ENCODE data around the gene IL31. TPM values are rescaled to one million over a fixed set of nuclear protein-coding genes. Genes with fewer than 3 reads are reported as not detected.
"Not testable (repeated sequence)": the region's sequence is repeated elsewhere in the genome, so short reads cannot be mapped to it uniquely, and the experiment has no call there.

IL31 gene
- polyA plus RNA-seq (2012; ENCODE audit: insufficient read depth, insufficient read length) = not detected

- no peak for DNase-seq (ENCODE audit: low read depth, low spot score)
- H3K4me3 ChIP-seq (ENCODE audit: low read length) = no peak within 1 kb of the TSS
These were observed at the start of gene IL31 for GRCh38 chr12:122174155-122174845. Gene IL31 (minus strand): TSS chr12:122174221. CDS start chr12:122174172, 49 bp downstream.

GRCh38 chr12:122216445-122216844 is 42.4 kb upstream of the IL31 start:
- H3K4me3 ChIP-seq (ENCODE audit: low read length) = no peak overlapping the region
- no peak for DNase-seq (ENCODE audit: low read depth, low spot score)

GRCh38 chr12:122215771-122216170 is 41.8 kb upstream of the IL31 start:
- no peak for DNase-seq (ENCODE audit: low read depth, low spot score)
- no peak overlapping the region for H3K4me3 ChIP-seq (ENCODE audit: low read length)

- DNase-seq (ENCODE audit: low read depth, low spot score) = no peak
These were observed 34.2 kb upstream of the IL31 start for GRCh38 chr12:122208073-122208820.

GRCh38 chr12:122207391-122207790 is 33.4 kb upstream of the IL31 start:
- DNase-seq (ENCODE audit: low read depth, low spot score) = no peak
- H3K4me3 ChIP-seq (ENCODE audit: low read length) = no peak overlapping the region

More at GRCh38 chr12:122208073-122208820, 34.2 kb upstream of the IL31 start:
- no peak overlapping the region for H3K4me3 ChIP-seq (ENCODE audit: low read length)

GRCh38 chr12:122206976-122207375 is 33.0 kb upstream of the IL31 start:
- no peak overlapping the region for H3K4me3 ChIP-seq (ENCODE audit: low read length)
- DNase-seq (ENCODE audit: low read depth, low spot score) = no peak

- DNase-seq (ENCODE audit: low read depth, low spot score) = no peak
- no peak overlapping the region for H3K4me3 ChIP-seq (ENCODE audit: low read length)
These were observed 32.3 kb upstream of the IL31 start for GRCh38 chr12:122206111-122206881.

GRCh38 chr12:122205053-122205925 is 31.3 kb upstream of the IL31 start:
- DNase-seq (ENCODE audit: low read depth, low spot score) = no peak
- no peak overlapping the region for H3K4me3 ChIP-seq (ENCODE audit: low read length)

GRCh38 chr12:122204167-122205052 is 30.4 kb upstream of the IL31 start:
- no peak overlapping the region for H3K4me3 ChIP-seq (ENCODE audit: low read length)
- no peak for DNase-seq (ENCODE audit: low read depth, low spot score)

GRCh38 chr12:122203301-122204166 is 29.5 kb upstream of the IL31 start, which contains the start of gene B3GNT4:
Gene B3GNT4 (plus strand): TSS chr12:122203709. CDS start chr12:122204619, 910 bp downstream.
- H3K4me3 ChIP-seq (ENCODE audit: low read length) = peak within 1 kb of the TSS; percentile 49
- no peak for DNase-seq (ENCODE audit: low read depth, low spot score)

GRCh38 chr12:122202811-122203210 is 28.8 kb upstream of the IL31 start:
- DNase-seq (ENCODE audit: low read depth, low spot score) = not testable (repeated sequence)
- peak overlapping the region; percentile 49 for H3K4me3 ChIP-seq (ENCODE audit: low read length)

GRCh38 chr12:122202017-122202416 is 28.0 kb upstream of the IL31 start:
- no peak for DNase-seq (ENCODE audit: low read depth, low spot score)
- H3K4me3 ChIP-seq (ENCODE audit: low read length) = no peak overlapping the region

- DNase-seq (ENCODE audit: low read depth, low spot score) = no peak
- H3K4me3 ChIP-seq (ENCODE audit: low read length) = no peak overlapping the region
These were observed 27.4 kb upstream of the IL31 start for GRCh38 chr12:122201381-122201780.

GRCh38 chr12:122200541-122201175 is 26.6 kb upstream of the IL31 start:
- H3K4me3 ChIP-seq (ENCODE audit: low read length) = no peak overlapping the region
- DNase-seq (ENCODE audit: low read depth, low spot score) = no peak

GRCh38 chr12:122199484-122200355 is 25.7 kb upstream of the IL31 start:
- DNase-seq (ENCODE audit: low read depth, low spot score) = no peak
- H3K4me3 ChIP-seq (ENCODE audit: low read length) = no peak overlapping the region

- H3K4me3 ChIP-seq (ENCODE audit: low read length) = no peak overlapping the region
- DNase-seq (ENCODE audit: low read depth, low spot score) = no peak
These were observed 23.6 kb upstream of the IL31 start for GRCh38 chr12:122197612-122197966.

Data from Jurkat, Clone E6-1 (cell line).